ENCODE data around the gene IL1RL2.

DNA sequence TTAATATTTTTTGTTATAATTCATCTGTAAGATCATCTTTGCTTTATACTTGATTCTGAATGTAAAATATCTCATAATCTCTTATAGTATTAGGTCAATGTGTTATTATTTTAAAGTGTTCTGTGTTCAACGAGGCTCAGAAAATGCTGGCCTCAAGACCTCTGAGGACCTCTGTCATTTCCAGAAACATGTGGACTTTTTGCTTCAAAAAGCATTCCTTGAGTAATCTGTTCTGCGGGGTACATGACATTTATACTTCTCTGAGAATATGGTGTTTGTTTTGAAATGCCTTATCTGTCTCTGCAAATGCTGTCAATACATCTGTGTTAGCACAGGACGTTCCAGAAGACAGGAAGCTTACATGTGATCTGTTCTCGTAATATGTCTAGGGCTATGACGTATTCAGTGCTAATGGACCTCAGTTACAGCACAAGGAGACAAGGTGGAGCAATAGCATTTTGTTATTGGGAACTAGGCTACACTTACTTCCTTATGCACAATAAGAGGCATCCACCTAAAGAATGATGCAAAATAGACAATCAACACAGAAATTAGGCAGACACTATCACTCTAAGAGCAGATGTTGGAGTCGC, 86.9 kb downstream of the IL1RL2 start:
- no peak for TF ChIP-seq EZH2 (IDR thresholded peaks at IDR 0.05)
- no peak for TF ChIP-seq POLR2AphosphoS5 (IDR thresholded peaks at IDR 0.05; ENCODE audit: borderline replicate concordance, low read depth, low read length)
